C4-2B (cell line): ENCODE measurements around the gene ISOC2.

ENCODE experiments used
- CTCF ChIP-seq: fragments of 450-650 bp; conservative IDR thresholded peaks from 2 replicates; pipeline ENCODE4 v1.5.1; 2017; ENCODE audit warnings: mild to moderate bottlenecking
- ZFX ChIP-seq: fragments of 450-650 bp; IDR thresholded peaks from 2 replicates; pipeline ENCODE4 v1.6.1; 2017

GRCh38 chr19:55481148-55481793 lies 19.8 kb upstream of the ISOC2 start:
- TF ChIP-seq CTCF (no peak), ZFX (no peak)
